ENCODE measurements around the gene SLC11A2.

The SLC11A2 gene

GRCh38 chr12:50949801-50950302, 76.3 kb downstream of the SLC11A2 start:
- H4K20me1 ChIP-seq (ENCODE audit: insufficient read depth, low read length) = no peaks in the 10 kb centered on the region
- no peaks in the 10 kb centered on the region for H3K9me3 ChIP-seq (ENCODE audit: insufficient read depth, low read length)
- no peak overlapping the region for H3K4me2 ChIP-seq (ENCODE audit: low read length)
- H3K9ac ChIP-seq (ENCODE audit: low read length) = no peak overlapping the region
- H3K27me3 ChIP-seq (ENCODE audit: low read depth, low read length) = no peaks in the 10 kb centered on the region
- H3K27ac ChIP-seq (ENCODE audit: low read length) = no peak overlapping the region
- no peaks in the 10 kb centered on the region for H3K36me3 ChIP-seq (replicated peaks; ENCODE audit: low read depth, low read length)
- no peak overlapping the region for H3K4me3 ChIP-seq (ENCODE audit: low read length)
- TF ChIP-seq EZH2phosphoT487 (IDR thresholded peaks at IDR 0.05; ENCODE audit: low read depth) = no peak
- TF ChIP-seq, protein P1, sequence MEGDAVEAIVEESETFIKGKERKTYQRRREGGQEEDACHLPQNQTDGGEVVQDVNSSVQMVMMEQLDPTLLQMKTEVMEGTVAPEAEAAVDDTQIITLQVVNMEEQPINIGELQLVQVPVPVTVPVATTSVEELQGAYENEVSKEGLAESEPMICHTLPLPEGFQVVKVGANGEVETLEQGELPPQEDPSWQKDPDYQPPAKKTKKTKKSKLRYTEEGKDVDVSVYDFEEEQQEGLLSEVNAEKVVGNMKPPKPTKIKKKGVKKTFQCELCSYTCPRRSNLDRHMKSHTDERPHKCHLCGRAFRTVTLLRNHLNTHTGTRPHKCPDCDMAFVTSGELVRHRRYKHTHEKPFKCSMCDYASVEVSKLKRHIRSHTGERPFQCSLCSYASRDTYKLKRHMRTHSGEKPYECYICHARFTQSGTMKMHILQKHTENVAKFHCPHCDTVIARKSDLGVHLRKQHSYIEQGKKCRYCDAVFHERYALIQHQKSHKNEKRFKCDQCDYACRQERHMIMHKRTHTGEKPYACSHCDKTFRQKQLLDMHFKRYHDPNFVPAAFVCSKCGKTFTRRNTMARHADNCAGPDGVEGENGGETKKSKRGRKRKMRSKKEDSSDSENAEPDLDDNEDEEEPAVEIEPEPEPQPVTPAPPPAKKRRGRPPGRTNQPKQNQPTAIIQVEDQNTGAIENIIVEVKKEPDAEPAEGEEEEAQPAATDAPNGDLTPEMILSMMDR (IDR thresholded peaks at IDR 0.05; ENCODE audit: low read depth, low read length) = no peak
- H2AFZ ChIP-seq (ENCODE audit: low read depth, low read length) = no peak overlapping the region
- no peaks in the 10 kb centered on the region for H3K79me2 ChIP-seq (ENCODE audit: low read length)
- no peaks in the 10 kb centered on the region for H3K4me1 ChIP-seq (ENCODE audit: low read length)

- TF ChIP-seq EZH2phosphoT487 (IDR thresholded peaks at IDR 0.05; ENCODE audit: low read depth) = no peak
- TF ChIP-seq, protein P1 (IDR thresholded peaks at IDR 0.05; ENCODE audit: low read depth, low read length) = no peak
- Histone ChIP-seq H4K20me1 (ENCODE audit: insufficient read depth, low read length) (no peaks in the 10 kb centered on the region), H2AFZ (ENCODE audit: low read depth, low read length) (no peak overlapping the region), H3K9me3 (ENCODE audit: insufficient read depth, low read length) (no peaks in the 10 kb centered on the region), H3K4me2 (ENCODE audit: low read length) (no peak overlapping the region), H3K79me2 (ENCODE audit: low read length) (no peaks in the 10 kb centered on the region), H3K4me3 (ENCODE audit: low read length) (no peak overlapping the region), H3K27me3 (ENCODE audit: low read depth, low read length) (no peaks in the 10 kb centered on the region), H3K9ac (ENCODE audit: low read length) (no peak overlapping the region), H3K36me3 (replicated peaks; ENCODE audit: low read depth, low read length) (no peaks in the 10 kb centered on the region), H3K4me1 (ENCODE audit: low read length) (no peaks in the 10 kb centered on the region), H3K27ac (ENCODE audit: low read length) (no peak overlapping the region)
These were observed 77.4 kb downstream of the SLC11A2 start for GRCh38 chr12:50948798-50949197.

DNA sequence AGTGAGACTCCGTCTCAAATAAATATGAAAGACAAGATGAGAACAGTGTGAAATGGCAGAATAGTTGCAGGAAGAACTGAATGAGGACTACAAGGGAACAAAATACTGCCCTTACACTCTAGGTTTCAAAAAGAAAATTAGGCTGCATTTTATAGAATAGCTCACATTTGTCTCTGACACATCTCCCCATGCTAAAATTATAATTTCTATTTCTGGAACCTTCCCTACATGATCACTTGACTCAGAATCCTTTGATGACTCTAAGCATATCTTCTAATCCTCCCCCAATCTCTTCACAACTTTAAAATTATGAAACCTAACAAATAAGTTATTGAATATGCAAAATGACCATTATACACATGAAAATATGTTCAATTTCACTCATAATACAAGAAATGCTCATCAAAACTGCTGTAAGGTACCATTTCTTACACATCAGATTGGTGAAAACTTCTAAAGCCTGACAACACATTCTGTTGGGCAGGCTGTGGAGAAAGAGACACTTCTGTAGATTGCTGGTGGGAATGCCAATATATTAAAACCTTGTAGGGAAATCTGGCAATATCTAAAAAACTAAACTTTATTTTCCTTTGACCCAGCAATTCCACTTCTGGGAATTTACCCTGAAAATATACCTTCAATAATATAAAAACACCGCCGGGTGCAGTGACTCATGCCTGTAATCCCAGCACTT, 78.1 kb downstream of the SLC11A2 start:
- Histone ChIP-seq H2AFZ (ENCODE audit: low read depth, low read length) (no peak overlapping the region), H3K79me2 (ENCODE audit: low read length) (no peaks in the 10 kb centered on the region), H3K4me2 (ENCODE audit: low read length) (no peak overlapping the region), H3K4me1 (ENCODE audit: low read length) (peaks cover under 1% of the 10 kb centered on the region), H3K9me3 (ENCODE audit: insufficient read depth, low read length) (no peaks in the 10 kb centered on the region), H3K27me3 (ENCODE audit: low read depth, low read length) (no peaks in the 10 kb centered on the region), H3K4me3 (ENCODE audit: low read length) (no peak overlapping the region), H3K27ac (ENCODE audit: low read length) (no peak overlapping the region), H4K20me1 (ENCODE audit: insufficient read depth, low read length) (no peaks in the 10 kb centered on the region), H3K36me3 (replicated peaks; ENCODE audit: low read depth, low read length) (no peaks in the 10 kb centered on the region), H3K9ac (ENCODE audit: low read length) (no peak overlapping the region)
- TF ChIP-seq EZH2phosphoT487 (IDR thresholded peaks at IDR 0.05; ENCODE audit: low read depth) = no peak
- TF ChIP-seq, protein P1 (IDR thresholded peaks at IDR 0.05; ENCODE audit: low read depth, low read length) = no peak

DNA sequence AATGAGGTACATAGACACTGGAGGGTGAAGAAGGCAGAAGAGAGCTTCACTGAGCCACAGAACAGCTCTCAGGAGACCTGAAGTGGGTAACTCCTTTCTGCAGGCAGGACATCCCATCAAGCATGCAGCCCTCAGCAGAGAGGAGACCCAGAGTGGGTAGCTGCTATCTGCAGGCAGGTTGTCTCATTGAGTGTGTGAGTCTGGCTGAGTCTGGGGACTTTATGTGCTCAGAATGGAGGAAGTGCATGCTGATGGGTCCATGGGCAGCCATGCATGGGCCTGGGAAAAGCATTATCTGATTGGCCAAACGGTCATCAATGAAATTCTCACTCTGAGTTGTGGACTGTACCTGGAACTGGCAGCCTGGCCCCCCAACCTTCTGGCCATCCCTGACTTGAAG, 88.5 kb downstream of the SLC11A2 start:
- H3K79me2 ChIP-seq (ENCODE audit: low read length) = no peaks in the 10 kb centered on the region
- no peaks in the 10 kb centered on the region for H3K27me3 ChIP-seq (ENCODE audit: low read depth, low read length)
- H3K4me3 ChIP-seq (ENCODE audit: low read length) = no peak overlapping the region
- peaks cover 4% of the 10 kb centered on the region; the same call in 1 of the 2 replicates for H3K9me3 ChIP-seq (ENCODE audit: insufficient read depth, low read length)
- no peak overlapping the region for H3K9ac ChIP-seq (ENCODE audit: low read length)
- H2AFZ ChIP-seq (ENCODE audit: low read depth, low read length) = no peak overlapping the region
- no peak overlapping the region for H3K4me2 ChIP-seq (ENCODE audit: low read length)
- H3K36me3 ChIP-seq (replicated peaks; ENCODE audit: low read depth, low read length) = peaks cover 15% of the 10 kb centered on the region
- TF ChIP-seq, protein P1 (IDR thresholded peaks at IDR 0.05; ENCODE audit: low read depth, low read length) = no peak
- TF ChIP-seq EZH2phosphoT487 (IDR thresholded peaks at IDR 0.05; ENCODE audit: low read depth) = no peak
- no peak overlapping the region for H3K27ac ChIP-seq (ENCODE audit: low read length)
- no peaks in the 10 kb centered on the region for H4K20me1 ChIP-seq (ENCODE audit: insufficient read depth, low read length)
- H3K4me1 ChIP-seq (ENCODE audit: low read length) = peaks cover 6% of the 10 kb centered on the region

All from OCI-LY3 (cell line).